HG03108 (cell line): ENCODE data around the gene NR6A1.

Source experiments
- ATAC-seq: cut with Tn5 transposase; IDR thresholded peaks from one replicate; pipeline ENCODE4 v1.9.1; 2021; ENCODE audit warnings: moderate library complexity; ENCODE audit not compliant: unreplicated experiment

The NR6A1 gene

GRCh38 chr9:124695280-124695890, 75.7 kb downstream of the NR6A1 start:
- ATAC-seq: no peak

- ATAC-seq: no peak
Observed at GRCh38 chr9:124694414-124695279, 76.5 kb downstream of the NR6A1 start.

- no peak for ATAC-seq
Observed at GRCh38 chr9:124693403-124693802, 77.7 kb downstream of the NR6A1 start.

GRCh38 chr9:124688238-124688904, 82.7 kb downstream of the NR6A1 start:
- no peak for ATAC-seq

GRCh38 chr9:124686918-124687317, 84.2 kb downstream of the NR6A1 start:
- no peak for ATAC-seq

GRCh38 chr9:124685217-124685616, 85.9 kb downstream of the NR6A1 start:
- no peak for ATAC-seq

GRCh38 chr9:124684169-124684568, 86.9 kb downstream of the NR6A1 start:
- ATAC-seq: no peak

GRCh38 chr9:124683043-124683442, 88.1 kb downstream of the NR6A1 start:
- no peak for ATAC-seq

GRCh38 chr9:124680714-124681390, 90.3 kb downstream of the NR6A1 start:
- no peak for ATAC-seq

- no peak for ATAC-seq
Observed at GRCh38 chr9:124680049-124680448, 91.1 kb downstream of the NR6A1 start.

GRCh38 chr9:124676159-124676551, 95.0 kb downstream of the NR6A1 start:
- ATAC-seq: no peak

- ATAC-seq: no peak
Observed at GRCh38 chr9:124675261-124676158, 95.6 kb downstream of the NR6A1 start.

GRCh38 chr9:124674651-124675050, 96.5 kb downstream of the NR6A1 start:
- ATAC-seq: no peak

- no peak for ATAC-seq
Observed at GRCh38 chr9:124673063-124673462, 98.0 kb downstream of the NR6A1 start.

GRCh38 chr9:124671861-124672260, 99.2 kb downstream of the NR6A1 start:
- ATAC-seq: no peak

GRCh38 chr9:124666642-124667041, 104.5 kb downstream of the NR6A1 start:
- ATAC-seq: no peak

GRCh38 chr9:124665391-124666058, 105.6 kb downstream of the NR6A1 start:
- no peak for ATAC-seq

- ATAC-seq: no peak
Observed at GRCh38 chr9:124664143-124664542, 107.0 kb downstream of the NR6A1 start.

- no peak for ATAC-seq
Observed at GRCh38 chr9:124663046-124663961, 107.8 kb downstream of the NR6A1 start.
